Epithelial cell of prostate (primary cell): ENCODE results near the gene MAN2B2.

Source experiments
- DNase-seq: peaks from one replicate; pipeline ENCODE4 v3.0.0-alpha.2; 2011; ENCODE audit warnings: low read depth, low spot score
- H3K27ac ChIP-seq: fragments of 450-650 bp; 2 replicates; pipeline ENCODE4 v1.5.1; 2017; ENCODE audit warnings: mild to moderate bottlenecking

Gene MAN2B2

DNA sequence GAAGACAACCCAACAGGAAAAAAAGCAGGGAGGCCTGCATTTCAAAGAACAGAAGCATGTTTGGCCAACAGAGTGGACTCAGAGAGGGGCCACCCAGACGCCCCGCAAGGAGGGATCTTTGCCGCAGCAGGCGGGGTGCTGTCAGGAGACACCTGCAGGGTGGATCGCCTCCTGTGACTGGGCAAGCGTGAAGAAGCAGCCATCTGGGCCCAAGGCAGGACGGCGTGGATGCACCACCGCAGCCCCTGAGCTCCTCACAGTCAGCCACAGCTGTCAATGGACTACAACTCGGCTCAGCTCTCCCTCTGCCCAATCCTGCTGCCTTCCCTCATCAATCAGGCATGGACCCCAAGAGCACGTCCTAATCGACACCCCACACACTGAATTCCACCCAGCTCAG lies 32.0 kb upstream of the MAN2B2 start:
- no peak for DNase-seq

DNA sequence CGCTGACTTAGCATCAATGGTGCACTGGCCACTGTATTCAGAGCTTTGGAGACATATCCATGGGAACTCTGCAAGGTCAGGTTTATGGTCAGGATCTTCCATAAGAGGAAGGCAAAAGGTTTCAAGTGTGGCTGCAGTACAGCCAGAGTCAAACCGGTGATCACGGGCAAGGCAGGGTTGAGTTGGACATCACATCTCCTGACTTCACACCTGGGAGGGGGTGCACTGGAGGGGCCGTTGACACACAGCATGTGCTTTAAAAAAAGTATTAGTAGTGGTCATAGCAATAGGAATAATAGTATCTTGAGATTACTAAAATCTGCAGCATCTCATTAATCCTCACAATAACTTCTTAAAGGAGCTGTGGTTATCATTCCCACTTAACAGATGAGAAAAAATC lies 28.9 kb upstream of the MAN2B2 start:
- DNase-seq = no peak
- H3K27ac ChIP-seq = no peak overlapping the region

More for the DNA sequence above, 32.0 kb upstream of the MAN2B2 start:
- H3K27ac ChIP-seq = no peak overlapping the region

DNA sequence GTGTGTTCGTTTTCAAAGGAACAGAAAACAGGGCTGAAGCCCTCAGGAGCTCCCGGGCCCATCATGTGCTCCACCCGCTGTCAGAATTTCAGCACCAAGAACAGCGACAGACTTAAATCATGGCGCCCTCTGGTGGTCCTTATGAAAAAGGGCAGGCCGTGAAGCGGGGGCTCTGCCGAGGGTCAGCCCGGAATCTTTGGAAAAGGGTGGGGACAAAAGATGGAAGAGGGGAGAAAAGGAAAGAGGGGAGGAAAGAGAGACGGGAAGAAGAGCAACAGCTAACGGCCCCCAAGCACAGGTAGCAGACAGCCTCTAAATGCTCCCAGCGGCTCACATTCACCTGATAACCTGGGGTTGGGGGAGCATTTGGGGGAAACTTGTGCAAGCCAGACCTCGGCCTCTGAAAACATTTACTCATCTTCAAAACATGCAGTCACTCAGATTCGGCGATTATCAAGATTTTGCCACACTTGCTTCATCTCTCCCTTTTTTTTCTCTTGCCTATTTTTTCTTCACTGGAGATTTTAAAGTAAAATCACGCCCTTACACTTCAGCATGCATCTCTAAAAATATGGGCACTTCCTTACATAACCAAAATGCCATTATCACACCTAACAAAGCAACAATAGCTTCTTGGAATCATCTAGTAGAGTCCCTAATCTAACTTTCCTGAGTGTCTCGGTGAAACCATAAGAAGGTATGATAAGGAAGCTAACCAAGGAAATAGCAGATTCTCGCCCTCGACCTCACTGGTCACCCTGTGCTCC lies 28.1 kb upstream of the MAN2B2 start:
- no peak overlapping the region for H3K27ac ChIP-seq
- DNase-seq = no peak

DNA sequence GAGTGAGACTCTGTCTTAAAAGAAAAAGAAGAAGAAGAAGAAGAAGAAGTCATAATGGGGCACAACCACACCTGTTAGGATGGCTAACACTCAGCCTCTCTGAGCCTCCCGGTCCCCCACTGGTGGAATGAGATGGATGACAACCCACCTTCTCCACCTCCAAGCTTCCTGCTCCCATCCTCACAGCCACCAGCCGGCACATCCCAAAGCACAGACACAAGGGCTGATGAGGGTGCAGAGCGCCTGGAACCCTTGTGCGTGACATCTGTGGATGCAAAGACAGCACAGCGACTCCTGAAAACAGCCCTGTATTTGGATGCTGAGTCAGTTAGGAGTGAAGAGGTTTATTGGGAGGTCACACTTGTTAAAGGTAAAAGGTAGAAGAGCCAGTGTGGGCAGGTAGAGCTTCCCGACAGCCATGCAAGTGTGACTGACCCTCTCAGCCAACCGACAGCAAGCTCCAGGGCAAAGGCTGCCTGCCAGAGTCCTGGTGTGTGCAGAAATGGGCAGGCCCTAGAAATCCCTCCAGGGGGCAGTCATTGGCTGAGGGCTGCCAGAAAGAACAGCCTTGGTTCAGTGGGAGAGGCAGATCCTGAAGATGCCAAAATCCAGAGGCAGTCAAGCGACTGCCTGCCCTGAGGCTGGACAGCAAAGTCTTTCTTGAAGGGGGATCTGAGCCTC lies 26.6 kb upstream of the MAN2B2 start:
- no peak for DNase-seq

DNA sequence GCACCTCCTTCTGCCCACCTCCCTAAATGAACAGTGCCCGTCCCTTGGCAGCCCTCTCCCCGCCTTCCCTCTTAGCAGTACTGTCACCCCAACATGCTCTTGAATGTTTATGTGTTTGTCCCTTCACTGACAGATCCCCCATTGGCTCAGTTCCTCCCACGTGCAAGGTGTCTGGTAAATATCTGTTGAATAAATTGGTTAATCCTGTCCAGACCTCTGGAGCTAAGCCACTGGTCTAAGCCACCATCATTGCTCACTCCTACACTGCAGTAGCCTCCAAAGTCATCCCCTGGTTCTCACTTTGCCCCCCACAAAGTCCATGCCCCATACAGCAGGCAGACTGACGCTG lies 26.1 kb upstream of the MAN2B2 start:
- no peak for DNase-seq
- no peak overlapping the region for H3K27ac ChIP-seq

More for the DNA sequence above, 26.6 kb upstream of the MAN2B2 start:
- H3K27ac ChIP-seq = no peak overlapping the region

DNA sequence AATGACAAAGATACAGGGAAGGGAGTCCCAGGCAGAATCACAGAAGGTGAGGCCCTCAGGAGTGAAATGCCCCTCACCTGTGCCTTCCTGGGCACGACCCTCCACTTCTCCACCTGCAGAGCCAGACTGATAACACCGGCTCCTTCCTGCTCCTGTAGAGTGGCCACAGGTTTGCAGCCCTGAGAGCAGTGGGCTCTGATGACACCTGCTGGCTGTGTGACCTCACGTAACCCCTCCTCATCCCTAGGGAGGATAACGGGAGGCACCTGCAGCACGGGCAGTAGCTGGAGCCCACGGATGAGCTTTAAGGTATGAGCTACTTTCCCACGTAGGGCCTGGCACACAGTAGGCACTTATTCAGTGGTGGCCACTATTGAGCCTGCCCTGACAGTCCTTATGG lies 25.5 kb upstream of the MAN2B2 start:
- H3K27ac ChIP-seq = no peak overlapping the region
- no peak for DNase-seq

DNA sequence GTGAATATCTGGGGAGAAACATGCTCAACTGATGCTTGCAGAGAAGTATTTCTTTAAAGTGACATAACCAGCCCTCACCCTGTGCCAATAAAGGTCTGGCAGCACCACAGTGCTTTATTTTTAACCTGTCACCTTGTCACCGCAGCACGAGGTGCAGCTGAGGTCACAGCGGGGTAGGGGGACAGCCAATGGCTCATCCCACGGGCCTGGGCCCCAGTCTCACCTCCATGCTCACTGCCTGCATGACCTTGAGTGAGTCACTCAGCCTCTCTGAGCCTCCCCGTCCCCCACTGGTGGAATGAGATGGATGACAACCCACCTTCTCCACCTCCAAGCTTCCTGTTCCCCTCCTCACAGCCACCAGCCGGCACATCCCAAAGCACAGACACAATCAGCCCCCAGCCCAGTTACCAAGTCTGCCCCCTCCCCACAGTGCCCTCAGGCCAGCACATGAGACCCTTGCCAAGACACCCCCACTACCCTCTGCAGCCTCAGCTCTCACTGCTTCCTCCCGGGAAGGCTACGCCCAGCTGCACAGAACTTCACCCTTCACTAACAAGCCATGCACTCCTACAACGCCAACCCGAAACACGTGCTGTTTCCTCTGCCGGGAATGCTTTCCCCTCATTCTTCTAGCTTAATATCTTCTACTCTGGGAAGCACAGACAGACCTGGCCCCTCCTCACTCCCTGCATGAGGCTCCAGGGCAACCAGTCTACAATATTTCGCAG lies 24.9 kb upstream of the MAN2B2 start:
- DNase-seq = no peak
- H3K27ac ChIP-seq = no peak overlapping the region

DNA sequence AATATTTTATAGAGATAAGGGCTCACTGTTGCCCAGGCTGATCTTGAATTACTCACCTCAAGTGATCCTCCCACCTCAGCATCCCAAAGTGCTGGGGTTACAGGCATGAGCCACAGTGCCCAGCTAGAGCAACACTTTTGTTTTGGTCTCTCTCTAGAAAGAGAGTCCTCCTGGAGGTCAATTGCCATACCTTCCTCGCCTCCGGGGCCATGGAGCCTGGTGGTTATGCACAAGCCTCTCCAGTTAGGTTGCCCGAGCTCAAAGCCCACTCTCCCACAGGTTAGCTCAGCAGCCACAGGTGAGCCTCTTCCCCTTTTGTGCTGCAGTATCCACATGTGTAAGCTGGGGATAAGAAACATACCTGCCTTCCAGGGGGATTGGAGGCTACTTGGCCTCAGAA lies 24.2 kb upstream of the MAN2B2 start:
- no peak for DNase-seq
- no peak overlapping the region for H3K27ac ChIP-seq

DNA sequence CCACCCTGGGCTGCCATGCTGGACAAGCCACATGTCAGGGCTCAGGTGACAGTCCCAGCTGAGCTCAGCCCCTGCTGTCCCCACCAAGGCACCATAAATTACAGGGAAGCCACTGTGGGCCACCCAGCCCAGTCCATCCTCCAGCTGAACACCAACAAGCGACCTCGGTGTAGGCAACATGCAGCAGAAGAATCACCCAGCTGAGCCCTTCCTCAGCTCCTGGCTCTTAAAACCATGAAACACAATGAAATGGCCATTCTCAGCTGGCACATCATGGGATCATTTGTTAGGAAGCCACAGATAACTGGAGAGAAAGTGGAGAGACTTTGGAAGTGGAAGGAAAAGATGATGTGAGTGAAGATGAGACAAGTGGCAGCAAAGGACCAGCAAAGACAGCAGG lies 23.3 kb upstream of the MAN2B2 start:
- H3K27ac ChIP-seq = no peak overlapping the region
- no peak for DNase-seq

DNA sequence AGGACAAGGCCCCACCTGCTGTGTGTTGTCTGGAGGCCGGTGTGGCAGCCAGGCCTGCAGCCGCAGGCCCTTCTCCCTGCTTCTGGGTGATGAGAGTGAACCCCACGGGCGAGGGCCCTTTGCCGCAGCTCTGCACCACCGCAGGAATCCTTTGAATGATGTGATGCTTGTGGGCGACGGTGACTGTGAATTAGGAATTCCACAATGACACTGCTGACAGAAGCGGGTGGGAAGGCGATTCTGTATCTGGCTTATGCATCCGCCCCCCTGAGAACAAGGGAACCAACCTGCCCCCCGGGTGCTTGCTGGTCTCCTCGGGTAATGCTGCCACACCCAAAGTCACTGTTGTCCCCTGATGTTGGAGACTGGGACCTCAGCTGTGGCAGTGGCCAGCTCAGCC lies 19.5 kb upstream of the MAN2B2 start:
- no peak for DNase-seq

DNA sequence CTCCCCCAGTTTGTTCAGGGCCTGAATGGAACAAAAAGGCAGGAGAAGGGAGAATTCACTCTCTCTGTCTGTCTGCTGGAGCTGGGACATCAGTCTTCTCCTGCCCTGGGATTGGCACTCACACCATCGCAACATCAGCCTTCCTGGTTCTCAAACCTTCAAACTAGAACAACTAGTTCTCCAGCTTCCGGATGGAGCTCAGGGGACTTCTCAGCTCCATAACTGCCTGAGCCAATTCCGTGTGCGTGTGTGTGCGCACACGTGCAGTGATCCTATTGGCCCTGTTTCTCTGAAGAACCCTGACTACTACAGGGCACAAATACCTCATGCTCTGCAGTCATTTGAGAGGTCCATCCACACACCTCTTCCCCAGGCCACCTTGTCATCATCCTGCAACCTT lies 18.7 kb upstream of the MAN2B2 start:
- H3K27ac ChIP-seq = no peak overlapping the region
- peak; percentile 31 for DNase-seq

More for the DNA sequence above, 19.5 kb upstream of the MAN2B2 start:
- no peak overlapping the region for H3K27ac ChIP-seq

DNA sequence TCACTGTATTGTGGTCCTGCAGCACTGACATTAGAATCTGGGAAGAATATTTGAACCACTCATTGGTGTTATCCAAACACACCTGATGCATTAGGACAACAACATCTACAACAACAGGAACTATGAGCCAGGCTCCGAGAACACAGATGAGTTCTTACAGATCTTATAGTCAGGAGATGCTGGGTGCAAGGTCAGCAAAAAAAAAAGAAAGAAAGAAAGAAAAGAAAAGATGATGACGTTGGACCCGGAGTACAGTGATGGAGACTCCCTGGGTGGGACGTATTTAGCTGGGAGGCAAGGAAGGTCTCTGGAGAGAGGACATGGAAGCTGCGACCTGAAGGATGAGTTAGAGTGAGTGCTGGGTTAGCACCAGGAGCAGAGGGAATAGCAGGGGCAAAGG lies 17.8 kb upstream of the MAN2B2 start:
- no peak overlapping the region for H3K27ac ChIP-seq

DNA sequence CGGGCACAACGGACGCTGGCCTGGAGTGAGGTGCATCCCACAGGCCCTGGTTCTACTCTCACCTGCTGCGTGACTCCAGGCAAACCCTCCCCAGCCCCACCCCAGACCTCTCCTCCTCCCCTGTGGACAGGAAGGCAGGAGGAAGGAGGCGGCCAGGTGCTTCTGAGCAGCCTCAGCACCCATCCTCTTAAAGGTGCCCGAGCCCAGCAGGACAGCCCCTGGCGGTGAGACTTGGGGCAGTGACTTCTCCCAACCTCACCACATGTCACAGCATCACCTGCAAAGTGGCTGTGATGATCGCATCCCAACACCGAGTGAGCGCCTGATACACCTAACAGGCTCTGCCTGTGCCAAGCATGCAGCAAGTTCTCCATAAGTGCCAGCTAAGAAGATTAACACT lies 17.1 kb upstream of the MAN2B2 start:
- H3K27ac ChIP-seq = no peak overlapping the region

More for the DNA sequence above, 17.8 kb upstream of the MAN2B2 start:
- no peak for DNase-seq

DNA sequence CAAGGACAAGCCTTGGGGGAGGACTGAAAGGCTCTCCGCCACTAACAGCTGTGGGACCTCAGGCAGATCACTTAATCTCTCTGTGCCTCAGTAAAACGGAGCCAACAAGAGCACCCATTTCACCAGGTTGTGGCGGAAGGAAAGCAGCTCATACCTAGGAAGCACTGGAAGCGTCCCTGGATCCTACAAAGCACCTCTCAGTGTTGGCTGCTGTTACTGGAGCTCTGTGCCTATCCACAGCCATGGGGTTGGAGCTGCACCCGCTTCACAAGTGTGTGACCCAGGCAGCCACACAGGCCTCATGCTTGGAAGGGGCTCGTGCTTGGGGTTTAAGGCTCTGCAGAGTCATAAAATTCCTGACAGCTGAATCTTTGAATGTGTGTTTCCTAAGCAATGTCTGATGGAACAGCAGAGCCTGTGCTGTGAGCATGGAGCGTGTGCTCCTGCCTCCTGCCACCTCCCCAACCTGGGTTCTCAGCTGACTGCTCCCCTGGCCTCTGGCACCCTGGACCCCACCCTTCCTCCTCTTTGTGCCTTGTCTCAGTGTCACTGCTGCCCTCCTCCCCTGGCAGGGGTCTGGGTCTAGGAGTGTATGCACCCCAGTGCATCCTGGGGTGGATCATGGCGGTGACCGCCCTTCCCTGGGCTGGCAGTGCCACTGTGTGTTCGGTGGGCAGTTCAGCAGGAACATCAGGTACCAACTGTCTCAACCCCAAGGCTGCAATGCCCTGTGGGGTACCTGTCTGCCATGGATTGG lies 14.4 kb upstream of the MAN2B2 start:
- no peak for DNase-seq
- no peak overlapping the region for H3K27ac ChIP-seq

More for the DNA sequence above, 17.1 kb upstream of the MAN2B2 start:
- DNase-seq = no peak

DNA sequence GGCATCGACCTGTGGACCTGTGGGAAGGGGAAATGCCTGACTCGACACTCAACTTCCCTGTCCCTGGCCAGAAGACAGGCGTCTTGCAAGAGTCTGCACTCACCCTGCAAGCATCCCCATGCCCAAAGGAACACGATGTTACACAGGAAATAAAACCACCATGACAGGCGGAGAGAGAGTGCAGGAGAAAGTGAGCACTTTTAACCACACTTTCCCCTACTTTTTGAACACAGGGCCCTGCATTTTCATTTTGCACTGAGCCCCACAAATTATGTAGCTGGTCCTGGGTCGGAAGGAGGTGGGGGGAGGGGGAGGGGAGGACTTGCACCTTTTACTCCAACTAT lies 13.8 kb upstream of the MAN2B2 start:
- DNase-seq = no peak
- no peak overlapping the region for H3K27ac ChIP-seq

DNA sequence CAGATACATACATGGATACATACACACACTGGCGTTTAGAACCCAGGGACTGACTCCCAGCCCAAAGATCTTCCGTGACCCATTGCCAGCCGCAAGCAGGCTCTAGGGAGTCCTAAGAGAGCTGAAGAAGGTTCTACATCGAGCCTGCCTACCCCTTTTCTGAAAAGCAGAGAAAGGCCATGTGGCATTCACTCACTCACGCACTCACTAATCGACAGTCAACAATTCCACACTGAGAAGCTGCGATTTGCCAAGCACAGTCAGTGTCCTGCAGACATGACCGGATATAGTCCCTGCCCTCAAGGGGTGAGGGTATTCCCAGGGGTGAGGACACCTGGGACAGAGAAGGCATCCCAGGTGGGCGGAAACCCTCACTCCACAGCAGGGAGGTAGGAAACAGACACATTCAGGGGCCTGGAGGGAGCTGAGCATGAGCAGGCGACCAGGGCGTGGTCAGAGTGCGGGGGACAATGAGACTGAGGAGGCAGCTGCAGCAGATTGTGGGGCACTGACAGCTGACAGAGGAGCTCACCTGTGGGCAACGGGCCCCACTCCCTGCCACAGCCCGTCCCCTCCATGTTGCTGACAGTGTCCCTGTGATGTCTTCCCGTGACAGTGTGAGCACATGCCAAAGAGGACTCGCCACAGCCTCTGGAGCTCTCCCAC lies 13.2 kb upstream of the MAN2B2 start:
- H3K27ac ChIP-seq = no peak overlapping the region
- DNase-seq = no peak

DNA sequence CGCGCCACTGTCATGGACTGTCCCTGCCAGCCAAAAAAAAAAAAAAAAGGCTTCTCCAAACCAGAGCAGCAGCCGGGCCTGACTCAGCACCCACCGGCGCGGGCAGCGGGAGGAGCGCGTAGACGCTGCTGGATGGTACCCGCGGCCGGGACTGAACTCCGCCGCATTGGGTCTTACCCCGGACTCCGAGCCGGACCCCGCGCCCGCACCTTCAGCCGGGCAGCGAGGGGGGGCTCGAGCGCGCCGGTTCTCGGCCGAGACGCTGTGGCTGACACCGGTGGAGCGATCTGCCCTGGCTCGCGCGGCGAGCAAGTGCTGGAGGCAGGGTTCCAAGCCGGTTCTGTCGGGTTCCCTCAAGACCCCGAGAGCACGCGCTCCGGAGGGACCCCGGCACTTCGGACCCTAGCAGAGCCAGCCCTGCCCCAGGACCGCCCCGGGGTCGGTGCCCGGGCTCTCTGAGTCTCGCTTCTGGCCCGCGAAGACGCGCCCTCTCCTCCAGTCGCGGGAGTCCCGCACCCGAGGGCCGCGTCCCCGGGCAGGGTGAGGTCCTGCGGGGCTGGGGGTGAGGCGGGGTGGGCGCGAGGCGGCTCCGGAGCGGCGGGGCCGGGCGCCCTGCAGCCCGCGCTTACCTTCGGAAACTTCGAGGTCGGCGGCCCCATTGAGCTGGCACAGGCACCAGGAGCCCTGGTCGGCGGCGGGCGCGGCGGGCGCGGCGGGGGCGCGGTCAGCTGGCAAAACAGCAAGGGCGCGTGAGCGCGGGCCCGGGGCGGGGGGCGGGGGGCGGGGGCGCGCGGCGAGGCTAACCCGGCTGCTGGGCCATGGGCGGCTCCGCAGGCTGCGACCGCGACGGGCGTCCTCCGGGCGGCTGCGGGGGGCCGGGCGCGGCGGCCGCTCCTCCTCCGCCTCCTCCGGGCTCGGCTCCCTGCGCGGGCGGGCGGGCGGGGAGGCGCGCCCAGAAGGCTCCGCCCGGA lies 11.8 kb upstream of the MAN2B2 start:
- no peak for DNase-seq
- no peak overlapping the region for H3K27ac ChIP-seq

DNA sequence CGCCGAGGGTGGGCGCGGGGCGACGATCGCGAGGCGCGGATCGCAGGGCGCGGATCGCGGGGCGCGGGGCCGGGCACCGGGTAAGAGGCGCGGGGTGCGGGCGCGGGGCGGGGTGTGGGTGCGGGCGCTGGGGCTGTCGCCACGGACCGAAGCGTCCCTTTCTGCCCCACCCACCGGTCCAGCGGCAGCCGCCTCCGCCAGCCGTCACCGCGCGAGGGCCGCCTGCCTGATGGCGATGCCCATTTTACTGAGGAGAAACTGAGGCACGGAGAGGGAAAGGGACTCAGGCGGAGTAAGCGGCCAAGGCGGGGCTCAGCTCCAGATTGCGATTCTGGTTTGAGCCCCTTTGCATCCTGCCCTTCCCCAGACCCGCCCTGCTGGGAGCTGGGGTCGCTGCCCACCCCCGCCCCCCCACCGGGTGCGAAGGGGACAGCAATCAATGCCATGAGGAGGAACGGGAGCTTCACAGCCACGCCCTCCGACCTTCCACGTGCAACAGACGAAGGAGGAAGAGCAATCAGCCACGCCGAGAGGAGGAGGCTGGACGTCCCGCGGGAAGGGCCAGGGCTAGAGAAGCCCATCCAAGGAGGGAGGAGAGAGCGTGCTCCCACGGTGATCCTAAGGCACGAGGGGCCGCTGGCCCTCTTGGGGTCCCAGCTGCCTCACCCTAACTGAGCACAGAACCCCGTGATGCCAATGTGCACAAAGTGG lies 10.9 kb upstream of the MAN2B2 start:
- no peak overlapping the region for H3K27ac ChIP-seq
- no peak for DNase-seq
